HG03175 (cell line): ENCODE results near the gene FUCA2.
"Not testable (repeated sequence)": the region's sequence is repeated elsewhere in the genome, so short reads cannot be mapped to it uniquely, and the experiment has no call there.

Experiments
- ATAC-seq: cut with Tn5 transposase; IDR thresholded peaks from one replicate; pipeline ENCODE4 v1.9.1; 2021; ENCODE audit warnings: mild to moderate bottlenecking, moderate library complexity; ENCODE audit not compliant: unreplicated experiment

Gene FUCA2

GRCh38 chr6:143536461-143536865, 24.9 kb upstream of the FUCA2 start:
- peak; percentile 62 for ATAC-seq

DNA sequence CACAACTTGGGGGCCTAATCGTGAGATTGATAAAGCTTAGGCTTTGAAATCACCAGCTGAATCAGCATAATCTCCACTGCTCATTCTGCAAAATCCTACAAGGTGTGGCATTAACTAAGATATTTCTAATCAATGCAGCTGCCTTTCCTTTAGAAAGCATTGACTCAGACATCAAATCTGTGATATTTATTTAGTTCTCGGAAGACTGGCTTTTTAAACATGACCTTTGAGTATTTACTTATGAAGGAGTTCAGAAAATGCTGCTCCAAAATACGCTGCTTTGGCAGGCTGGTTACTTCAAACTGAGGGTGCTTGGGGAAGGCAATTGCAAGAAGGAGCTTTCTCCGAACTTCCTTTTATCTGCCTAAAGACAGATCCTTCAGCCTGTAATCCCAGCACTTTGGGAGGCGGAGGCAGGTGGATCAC, 23.7 kb upstream of the FUCA2 start:
- ATAC-seq, result no peak

DNA sequence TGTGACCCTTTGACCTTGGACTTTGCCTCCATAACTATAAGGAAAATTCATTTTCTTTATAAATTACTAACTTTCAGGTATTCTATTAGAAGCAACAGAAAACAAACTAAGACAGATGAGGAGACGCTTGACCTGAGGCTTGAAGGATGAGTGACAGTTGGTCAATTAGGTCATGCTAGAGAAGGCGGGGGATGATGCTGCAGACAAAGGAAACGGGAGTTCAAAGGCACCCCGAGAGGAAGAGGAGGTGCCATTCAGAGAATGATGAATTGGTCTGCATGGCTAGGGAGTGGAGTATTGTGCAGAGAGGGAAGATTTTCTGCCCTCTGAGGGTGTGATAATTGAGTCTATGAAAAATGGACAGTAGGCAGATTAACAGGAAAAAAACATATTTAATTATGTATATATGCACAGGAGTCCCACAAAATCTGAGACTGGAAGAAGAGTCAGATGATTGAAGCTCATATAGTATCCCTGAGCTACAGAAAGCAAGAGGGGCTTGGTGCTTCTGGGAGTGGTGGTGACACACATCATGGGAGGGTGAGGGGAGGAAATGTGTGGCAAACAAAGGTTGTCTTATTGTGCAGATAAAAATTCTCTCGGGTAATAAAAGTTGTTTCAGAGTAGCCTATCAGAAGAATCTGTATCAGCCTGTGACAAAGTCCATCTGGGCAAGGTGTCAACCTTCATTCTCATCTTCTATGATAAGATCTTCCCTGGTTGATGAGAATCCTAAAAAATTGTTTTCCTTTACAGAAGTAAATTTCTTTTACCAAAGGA, 20.4 kb upstream of the FUCA2 start:
- no peak for ATAC-seq

- no peak for ATAC-seq
These were observed 17.6 kb upstream of the FUCA2 start for GRCh38 chr6:143529095-143529494.

GRCh38 chr6:143528164-143528811, 16.8 kb upstream of the FUCA2 start:
- peak; percentile 78 for ATAC-seq

- ATAC-seq, result no peak
These were observed 16.2 kb upstream of the FUCA2 start for GRCh38 chr6:143527677-143528076.

DNA sequence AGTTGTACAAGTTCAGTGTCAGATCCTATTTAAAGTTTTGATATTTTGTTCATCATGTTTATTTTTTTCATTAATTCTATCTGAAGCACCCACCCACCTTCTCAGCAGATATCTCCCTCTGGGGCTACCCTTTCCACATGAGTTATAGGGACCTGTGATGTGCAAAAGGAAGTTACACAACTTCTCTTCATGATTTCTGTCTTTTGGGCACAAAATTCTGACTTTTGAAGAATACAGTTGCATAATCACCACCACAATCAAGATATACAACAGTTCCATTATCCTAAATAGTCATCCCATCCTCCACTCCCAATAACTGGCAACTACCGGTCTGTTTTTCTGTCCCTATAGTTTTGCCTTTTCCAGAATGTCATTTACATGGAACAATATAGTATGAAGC, 13.8 kb upstream of the FUCA2 start:
- ATAC-seq, result no peak

DNA sequence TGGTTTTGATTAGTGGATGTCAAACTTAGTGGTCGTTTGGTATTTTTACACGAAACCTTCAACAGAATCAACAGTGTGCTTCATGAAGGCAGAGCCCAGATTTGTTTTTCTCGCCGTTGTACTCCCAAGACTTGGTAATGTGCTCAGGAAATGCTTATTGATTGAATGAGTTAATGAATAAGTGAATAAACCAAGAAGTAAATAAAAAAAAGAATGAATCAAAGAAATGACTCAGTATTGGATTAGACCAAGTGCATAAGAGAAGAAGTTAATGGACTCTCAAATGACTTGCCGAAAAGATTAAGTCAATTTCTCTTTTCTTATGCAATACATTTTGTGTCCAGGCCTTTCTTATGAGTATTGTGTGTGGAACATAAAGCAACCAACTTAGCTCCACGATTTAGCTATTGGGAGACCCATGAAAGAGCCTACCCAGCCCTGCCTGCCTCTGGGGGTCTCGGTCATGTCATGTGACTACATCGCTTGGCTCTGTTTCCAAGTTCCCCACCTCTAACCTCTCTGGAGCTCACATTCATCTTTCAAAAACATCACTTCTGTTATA, 10.6 kb upstream of the FUCA2 start:
- no peak for ATAC-seq

GRCh38 chr6:143517447-143517773, 5.9 kb upstream of the FUCA2 start:
- ATAC-seq, result no peak

DNA sequence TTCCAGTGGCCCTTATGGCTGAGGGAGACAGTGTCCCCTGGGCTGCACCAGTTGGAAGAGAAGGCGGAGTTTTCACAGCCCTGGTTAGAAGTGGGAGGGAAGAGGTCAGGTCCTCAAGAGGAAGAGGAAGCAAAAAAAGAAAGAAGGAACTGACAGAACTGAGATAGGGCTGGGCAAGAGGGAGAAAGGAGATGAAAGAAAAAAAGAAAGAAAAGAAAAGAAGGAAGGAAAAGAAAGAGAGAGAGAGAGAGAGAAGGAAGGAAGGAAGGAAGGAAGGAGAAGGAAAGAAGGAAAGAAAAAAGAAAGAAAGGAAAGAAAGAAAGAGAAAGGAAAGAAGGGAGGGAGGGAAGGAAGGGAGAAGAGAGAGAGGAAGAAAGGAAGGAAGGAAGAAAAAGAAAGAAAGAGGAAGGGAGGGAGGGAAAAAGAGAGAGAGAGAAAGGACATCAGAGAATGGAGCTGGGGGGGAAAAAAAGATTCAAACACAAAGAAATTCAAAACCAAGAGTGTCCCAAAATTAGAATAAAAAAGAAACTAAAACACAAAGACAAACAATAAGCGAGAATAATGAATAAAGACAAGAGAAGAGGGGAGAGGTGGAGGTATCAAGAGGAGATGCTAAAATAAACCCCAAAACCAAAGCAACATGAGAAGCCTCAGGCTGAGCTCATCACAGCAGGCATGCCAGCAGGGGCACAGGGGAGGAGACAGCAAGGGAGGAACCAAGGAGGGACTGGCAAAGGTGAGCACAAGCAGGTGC, 5.3 kb upstream of the FUCA2 start:
- no peak for ATAC-seq

DNA sequence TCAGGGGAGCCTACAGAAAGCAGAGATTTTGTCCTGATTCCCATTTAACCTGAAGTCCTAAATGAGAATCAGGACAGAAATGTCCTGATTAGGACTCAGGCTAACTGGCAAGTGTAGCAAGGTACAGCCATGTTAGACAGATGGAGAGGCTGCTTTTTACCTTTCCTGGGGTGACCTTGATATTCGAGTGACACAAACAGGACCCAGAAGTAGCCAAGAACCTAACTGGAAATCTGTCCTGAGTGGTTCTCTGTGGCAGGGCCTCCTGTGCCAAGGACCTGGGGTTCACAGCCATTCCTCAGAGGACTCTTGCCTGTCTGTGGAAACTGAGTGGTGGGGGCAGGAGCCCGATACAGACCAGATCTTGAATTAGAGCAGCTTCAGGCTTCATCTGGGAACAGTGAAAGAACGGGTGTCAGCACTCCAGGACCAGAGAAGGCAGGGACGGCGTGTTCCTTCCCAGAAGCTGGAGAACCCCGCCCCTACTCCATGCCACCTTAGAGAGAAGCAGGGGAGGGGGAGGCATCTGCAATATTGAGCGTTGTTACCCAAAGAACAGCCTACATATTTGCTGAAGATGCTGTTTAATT, 4.3 kb upstream of the FUCA2 start:
- no peak for ATAC-seq

DNA sequence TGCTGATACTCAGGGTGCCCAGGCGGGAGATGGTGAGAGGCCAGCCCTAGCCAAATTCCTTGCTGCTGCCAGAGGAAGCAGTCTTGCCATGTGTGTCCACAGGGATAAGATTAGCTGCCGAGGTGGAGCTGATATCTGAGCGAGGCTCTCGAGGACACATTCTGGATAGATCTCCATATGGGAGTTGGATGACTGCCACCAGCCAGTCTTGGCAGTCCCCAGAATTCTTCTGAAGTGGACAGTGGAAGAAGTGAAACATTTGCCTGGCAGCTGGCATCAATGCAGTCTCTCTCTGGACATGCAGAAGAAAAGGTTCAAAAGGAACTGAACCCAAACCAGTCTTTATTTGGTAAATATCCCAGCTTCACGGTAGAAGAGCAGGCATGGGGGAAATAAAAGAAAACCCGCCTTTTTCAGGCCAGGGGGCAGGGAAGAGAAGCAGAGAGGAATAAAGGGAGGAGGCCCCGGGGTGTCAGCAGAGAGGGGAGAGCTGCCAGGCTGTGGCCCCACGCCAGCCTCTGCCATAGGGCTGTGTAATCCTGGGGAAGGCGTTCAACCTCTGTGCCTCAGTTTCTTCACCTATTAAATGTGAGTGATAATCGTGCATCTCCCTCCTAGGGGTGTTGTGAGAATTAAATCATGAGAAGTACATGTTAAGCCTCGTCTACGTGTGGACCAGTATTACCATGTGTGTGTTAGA, 3.7 kb upstream of the FUCA2 start:
- no peak for ATAC-seq

GRCh38 chr6:143513410-143513809, 1.9 kb upstream of the FUCA2 start:
- no peak for ATAC-seq

GRCh38 chr6:143510326-143510725, 1.2 kb downstream of the FUCA2 start:
- not testable (repeated sequence) for ATAC-seq

GRCh38 chr6:143507358-143508145, 4.0 kb downstream of the FUCA2 start:
- ATAC-seq, result peak; percentile 34

- ATAC-seq, result no peak
These were observed 4.9 kb downstream of the FUCA2 start for GRCh38 chr6:143506620-143507019.

DNA sequence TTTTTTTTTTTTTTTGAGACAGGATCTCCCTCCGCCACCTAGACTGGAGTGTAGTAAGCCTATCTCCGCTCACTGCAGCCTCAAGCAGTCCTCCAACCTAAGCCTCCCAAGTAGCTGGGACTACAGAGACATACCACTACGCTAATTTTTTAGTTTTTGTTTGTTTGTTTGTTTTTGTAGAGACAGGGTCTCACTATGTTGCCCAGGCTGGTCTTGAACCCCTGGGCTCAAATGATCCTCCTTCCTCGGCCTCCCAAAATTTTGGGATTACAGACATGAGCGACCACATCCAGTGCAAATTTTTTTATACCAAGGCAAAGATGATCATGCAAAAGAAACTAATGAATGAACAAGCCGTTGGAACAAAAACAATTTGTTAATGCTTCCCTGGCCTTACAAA, 5.3 kb downstream of the FUCA2 start:
- ATAC-seq, result no peak

- ATAC-seq, result no peak
These were observed 6.0 kb downstream of the FUCA2 start for GRCh38 chr6:143505537-143505936.

DNA sequence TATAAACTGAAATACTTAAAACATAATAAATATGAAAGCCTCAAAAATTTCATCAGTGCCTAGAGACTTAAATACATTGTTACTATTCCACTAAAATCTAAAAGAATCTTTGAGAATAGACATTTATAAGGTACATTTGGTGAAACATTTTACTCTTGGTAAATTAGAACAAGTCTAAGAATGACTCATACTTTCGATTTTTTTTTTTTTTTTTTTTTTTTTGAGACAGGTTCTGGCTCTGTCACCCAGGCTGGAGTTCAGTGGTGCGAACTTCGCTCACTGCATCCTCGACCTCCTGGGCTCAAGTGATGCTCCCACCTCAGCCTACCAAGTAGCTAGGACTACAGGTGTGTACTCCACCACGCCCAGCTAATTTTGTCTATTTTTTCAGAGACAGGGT, 6.4 kb downstream of the FUCA2 start:
- ATAC-seq, result no peak

DNA sequence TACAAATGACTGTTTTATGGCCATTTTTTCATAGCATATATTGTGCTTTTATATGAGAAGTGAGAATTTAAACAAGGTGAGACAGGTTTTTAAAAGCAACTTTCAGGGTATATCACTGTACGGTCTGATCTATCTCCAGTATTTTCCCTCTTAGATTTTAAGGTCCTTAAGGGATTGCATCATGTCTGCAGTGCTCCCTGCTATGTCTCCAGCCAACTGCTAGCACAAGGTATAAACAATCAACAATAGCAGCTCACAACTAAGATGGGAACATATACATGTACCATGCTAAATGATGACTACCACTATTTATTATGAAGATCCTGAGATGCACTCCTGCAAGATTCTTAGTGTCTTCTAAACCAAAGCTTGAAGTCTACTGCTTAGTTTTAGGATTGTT, 7.2 kb downstream of the FUCA2 start:
- ATAC-seq, result no peak
